Camera-type eye (tissue), 1 donor: Measurements from ENCODE around the gene PIWIL1. TPM values are rescaled to one million over a fixed set of nuclear protein-coding genes. Genes with fewer than 3 reads are reported as not detected.

ENCODE experiments used
- total RNA-seq: library from RNA; depleted of rRNA; stranded (reverse); fragments of >200 nt; gene quantifications from one replicate; pipeline ENCODE4 v1.2.3, GENCODE V29; 2014

The PIWIL1 gene
- 1.5 TPM for total RNA-seq

DNA sequence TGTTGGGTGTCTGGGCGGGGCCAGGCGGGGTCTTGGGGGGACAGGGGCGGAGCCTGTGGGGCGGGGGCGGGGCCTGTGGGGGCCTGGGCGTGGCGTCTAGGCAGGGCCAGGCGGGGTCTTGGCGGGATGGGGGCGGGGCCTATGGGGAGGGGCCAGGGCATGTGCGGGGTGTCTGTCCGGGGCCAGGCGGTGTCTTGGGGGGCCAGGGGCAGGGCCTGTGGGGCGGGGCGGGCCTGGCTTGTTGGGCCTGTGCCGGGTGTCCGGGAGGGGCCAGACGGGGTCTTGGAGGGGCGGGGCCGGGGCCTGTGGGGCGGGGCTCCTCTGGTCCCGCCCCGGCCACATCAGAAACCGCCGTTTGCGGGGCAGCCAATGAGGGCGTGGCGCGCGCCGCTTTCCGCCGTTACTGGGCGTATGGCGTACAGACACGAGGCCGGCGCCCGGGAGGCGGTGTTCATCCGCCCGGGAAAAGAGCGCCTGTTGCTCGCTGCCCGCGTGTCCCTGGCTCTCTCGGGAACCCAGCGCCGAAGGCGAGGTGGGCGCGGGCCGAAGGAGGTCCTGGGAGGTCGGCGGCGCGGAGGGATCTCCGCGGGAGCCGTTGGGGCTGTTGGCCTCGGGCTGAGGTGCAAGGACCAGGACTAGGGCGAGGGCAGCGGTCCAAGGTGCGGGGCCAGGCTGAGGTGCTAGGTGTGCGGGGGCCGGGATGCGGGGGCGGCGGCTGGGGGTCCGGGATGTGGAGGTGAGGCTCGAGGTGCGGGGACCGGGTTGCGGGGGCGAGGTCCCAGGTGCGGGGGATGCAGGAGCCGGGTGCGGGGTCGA lies at the start of gene PIWIL1:
PIWIL1 (plus strand) TSS at position 400 of the 816 bp plus-strand sequence. CDS start 4,705 bp downstream, outside the sequence.

Other genes with a start within 250 kb of the PIWIL1 start
- 4.5 TPM for gene FZD10, start 175.4 kb upstream of the PIWIL1 start, total RNA-seq